GM12878 (cell line): ENCODE measurements around the gene KCNQ1OT1. TPM values are rescaled to one million over a fixed set of nuclear protein-coding genes. Genes with fewer than 3 reads are reported as not detected.

Experiments
- ATAC-seq: fragments of 200-7000 bp; cut with Tn5 transposase; 3 replicates; pipeline ENCODE4 v1.9.1; 2020; ENCODE audit warnings: mild to moderate bottlenecking, moderate library complexity
- BruUV-seq: library from RNA; stranded (reverse); fragments of 400-500 nt; replicated peaks from 2 replicates; lab custom pipeline; 2021; lab: Mats Ljungman, UMichigan
- CTCF ChIA-PET: fragments of 300-600 bp; sonication (Branson Sonifier 250); formaldehyde crosslinking; extraction: SDS; loops from one replicate; lab custom pipeline; 2021; ENCODE audit warnings: inconsistent platforms; lab: Yijun Ruan, JAX
- POLR2A ChIA-PET: fragments of 350-600 bp; formaldehyde crosslinking; extraction: SDS; loops from one replicate; lab custom pipeline; 2021; ENCODE audit warnings: inconsistent platforms; lab: Charles Lee
- RAD21 ChIA-PET: fragments of 300-600 bp; sonication (Branson Sonifier 250); formaldehyde crosslinking; loops from one replicate; lab custom pipeline; 2023; ENCODE audit warnings: antibody characterized with exemption; ENCODE audit not compliant: unreplicated experiment; lab: Charles Lee
- SMC1A ChIA-PET: fragments of 300-600 bp; sonication (Branson Sonifier 250); formaldehyde crosslinking; loops from one replicate; lab custom pipeline; 2023; ENCODE audit not compliant: unreplicated experiment, uncharacterized antibody; lab: Charles Lee
- DNase-seq: peaks from one replicate; pipeline ENCODE4 v3.0.0-alpha.2; 2011; ENCODE audit warnings: low read depth, low spot score
- FAIRE-seq: peaks from 3 replicates; lab custom pipeline; 2011; peaks lifted over from hg19 to GRCh38; lab: Jason Lieb, UNC
- H2AFZ ChIP-seq: 2 replicates; pipeline ENCODE4 v1.6.0; 2011; ENCODE audit warnings: low read depth, low read length, control low read depth; ENCODE audit not compliant: control insufficient read depth
- H3K27ac ChIP-seq: 2 replicates; pipeline ENCODE4 v1.5.1; 2011; ENCODE audit warnings: control low read depth; ENCODE audit not compliant: control insufficient read depth, insufficient read depth
- H3K27me3 ChIP-seq, 2 experiments: replicated peaks in 1 of 2; 2 replicates each; pipeline versions ENCODE4 v1.6.0 to v1.6.1; 2011; ENCODE audit warnings: low read length in 1 of 2; ENCODE audit not compliant: control insufficient read depth in 2 of 2, insufficient read depth in 2 of 2
- H3K36me3 ChIP-seq, 2 experiments: 2 replicates each; pipeline ENCODE4 v1.5.1; 2011; ENCODE audit warnings: low read length in 1 of 2; ENCODE audit not compliant: control insufficient read depth in 2 of 2, insufficient read depth in 2 of 2
- H3K4me1 ChIP-seq: 2 replicates; pipeline ENCODE4 v1.6.1; 2011; ENCODE audit warnings: mild to moderate bottlenecking, low read length, moderate library complexity, mixed read lengths; ENCODE audit not compliant: control insufficient read depth, insufficient read depth
- H3K4me2 ChIP-seq: 2 replicates; pipeline ENCODE4 v1.6.0; 2011; ENCODE audit warnings: control low read depth; ENCODE audit not compliant: control insufficient read depth, insufficient read depth
- H3K4me3 ChIP-seq: fragments of 200-600 bp; sonication (generic); 2 replicates; pipeline ENCODE4 v1.5.1; 2016
- H3K79me2 ChIP-seq: 2 replicates; pipeline ENCODE4 v1.6.0; 2011; ENCODE audit warnings: low read length; ENCODE audit not compliant: control insufficient read depth, insufficient read depth
- H3K9ac ChIP-seq: 2 replicates; pipeline ENCODE4 v1.8.0; 2011; ENCODE audit warnings: low read length, control low read depth, mixed read lengths; ENCODE audit not compliant: control insufficient read depth, insufficient read depth
- H3K9me3 ChIP-seq: replicated peaks from 3 replicates; pipeline ENCODE4 v1.5.1; 2011; ENCODE audit warnings: mild to moderate bottlenecking, low read length; ENCODE audit not compliant: control insufficient read depth, insufficient read depth
- H4K20me1 ChIP-seq: 2 replicates; pipeline ENCODE4 v1.6.0; 2011; ENCODE audit not compliant: control insufficient read depth, insufficient read depth
- BHLHE40 ChIP-seq, 2 experiments: fragments of 450-650 bp in 1 of 2; IDR thresholded peaks; 2 replicates each; pipeline ENCODE4 v1.6.1; 2011 to 2017; ENCODE audit warnings: low read depth in 2 of 2, borderline replicate concordance in 1 of 2, improper control_type of control experiment in 1 of 2, low read length in 1 of 2, mild to moderate bottlenecking in 1 of 2
- BMI1 ChIP-seq: fragments of 450-650 bp; IDR thresholded peaks from 2 replicates; pipeline ENCODE4 v1.6.1; 2016; ENCODE audit warnings: mild to moderate bottlenecking, moderate library complexity, borderline replicate concordance
- BRCA1 ChIP-seq: IDR thresholded peaks from 2 replicates; pipeline ENCODE4 v1.6.1; 2011; ENCODE audit warnings: low read depth, low read length, improper control_type of control experiment
- CREM ChIP-seq: IDR thresholded peaks from 2 replicates; pipeline ENCODE4 v1.6.1; 2014; ENCODE audit warnings: antibody characterized with exemption, low read depth
- NFYB ChIP-seq: IDR thresholded peaks from 2 replicates; pipeline ENCODE4 v1.6.1; 2011; ENCODE audit warnings: low read depth, mild to moderate bottlenecking, low read length, improper control_type of control experiment, moderate library complexity; ENCODE audit not compliant: insufficient read depth
- NR2F1 ChIP-seq: fragments of 450-650 bp; conservative IDR thresholded peaks from 2 replicates; pipeline ENCODE4 v1.6.1; 2017; ENCODE audit warnings: mild to moderate bottlenecking
- ZNF384 ChIP-seq: IDR thresholded peaks from 2 replicates; pipeline ENCODE4 v1.6.1; 2012; ENCODE audit warnings: low read depth, mild to moderate bottlenecking, low read length, improper control_type of control experiment, borderline replicate concordance
- WGBS: methylation state at CpG from one replicate; pipeline ENCODE4 v1.1.6; 2016; ENCODE audit warnings: low lambda C conversion rate; ENCODE audit not compliant: insufficient replicate concordance, insufficient coverage; ENCODE audit errors: missing lambda C conversion rate; 5-methylcytosine and 5-hydroxymethylcytosine counted together
- in situ Hi-C: fragments of 300-500 bp; cut with MboI; formaldehyde crosslinking; loops from 9 replicates; pipeline ENCODE4 v1.14.3; 2018; ENCODE audit warnings: mixed read lengths
- intact Hi-C: fragments of 100-400 bp; cut with micrococcal nuclease; formaldehyde crosslinking; loops from one replicate; pipeline ENCODE4 v1.14.2; 2022; ENCODE audit not compliant: unreplicated experiment
- polyA plus RNA-seq, 11 experiments: library from polyadenylated mRNA; depleted of rRNA in 4 of 11; unstranded in 6 of 11; stranded (reverse) in 5 of 11; fragments of >200 nt; fragmentation: Nextera tagmentation in 4 of 11; fragmentation: Illumina TruSeq in 1 of 11; extraction: Ambion mirVana in 4 of 11; extraction: Trizol in 1 of 11; gene quantifications; 1 replicate in 1 of 11; 2 replicates in 10 of 11; pipeline versions ENCODE4 v1.2.1 to v1.2.3, GENCODE V29; 2011 to 2016; ENCODE audit warnings: inconsistent platforms in 2 of 11, missing spikeins in 2 of 11, low read depth in 1 of 11
- total RNA-seq, 4 experiments: library from RNA; depleted of rRNA in 3 of 4; stranded (reverse); fragments of >200 nt in 3 of 4; fragmentation: Illumina TruSeq in 1 of 4; extraction: Trizol in 1 of 4; gene quantifications; 2 replicates each; pipeline versions ENCODE4 v1.2.1 to v1.2.3, GENCODE V29; 2013 to 2021
- TF ChIP-seq, protein P1 (sequence below): fragments of 150-350 bp; IDR thresholded peaks from 2 replicates; pipeline ENCODE4 v1.6.1; 2014; ENCODE audit warnings: mild to moderate bottlenecking, low read depth, low read length
- TF ChIP-seq, protein P2 (sequence below): fragments of 450-650 bp; formaldehyde crosslinking; IDR thresholded peaks from 2 replicates; pipeline ENCODE4 v1.4.0; 2020; ENCODE audit warnings: mild to moderate bottlenecking, moderate library complexity

KCNQ1OT1 gene
- total and polyA plus RNA-seq, 10 of the 15 experiments (the other 5 are each of a cell fraction or from before 2014, with no cell fraction given) = 0.02 to 1.6 (median 0.41) TPM

DNA sequence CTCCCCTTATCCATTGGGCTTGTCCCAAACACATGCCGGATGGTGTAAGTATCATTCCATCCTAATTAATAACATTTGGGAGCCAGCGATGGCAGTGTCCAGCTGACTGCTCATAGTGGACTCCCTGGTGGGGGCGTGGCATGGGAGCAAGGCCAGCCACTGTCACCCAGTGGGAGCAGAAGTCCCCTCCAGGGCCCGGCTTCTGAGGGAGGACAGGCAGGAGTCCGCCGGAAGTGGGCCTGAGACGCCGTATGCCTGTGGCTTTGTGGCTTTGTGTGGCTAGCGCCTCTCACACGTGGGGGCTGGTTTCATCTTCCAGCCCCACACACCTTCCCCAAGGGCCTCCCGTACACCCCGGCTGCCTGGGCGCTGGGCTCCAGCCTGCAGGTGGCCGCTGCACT, 130.5 kb downstream of the KCNQ1OT1 start:
- Histone ChIP-seq H3K9ac (no peak overlapping the region), H3K9me3 (no peaks in the 10 kb centered on the region), H3K4me3 (no peak overlapping the region), H3K4me2 (no peak overlapping the region), H3K27me3 (no peaks in the 10 kb centered on the region), H2AFZ (no peak overlapping the region), H3K27ac (no peak overlapping the region), H4K20me1 (no peaks in the 10 kb centered on the region), H3K4me1 (no peaks in the 10 kb centered on the region)
- DNase-seq (no peak), ATAC-seq (no peak; the same call in 2 of the 3 replicates)
- intact Hi-C loops = no loop called here
- SMC1A ChIA-PET = no interaction called here
- TF ChIP-seq NR2F1 (no peak), BHLHE40 (IDR thresholded peaks at IDR 0.05; ENCODE audit: borderline replicate concordance in 1 of 2, low read depth in 2 of 2, low read length in 1 of 2) (peak in 1 of 2 experiments; percentile 16; a peak in 1 of 4 replicates)
- TF ChIP-seq, all 136 proteins: peak for 1
- RAD21 ChIA-PET = no interaction called here
- H3K79me2 ChIP-seq = no peaks in the 10 kb centered on the region
- FAIRE-seq = no peak
- CTCF ChIA-PET = interaction anchor here (0.6 kb wide), 1 partner anchor 284 kb away, joined by 3 read pairs; no protein-coding TSS in a partner anchor
- H3K36me3 ChIP-seq = no peaks in the 10 kb centered on the region
- no TSS peak for BruUV-seq
- POLR2A ChIA-PET = no interaction called here
- 54% methylated on average over 13 of the region's 14 CpGs for WGBS
- in situ Hi-C loops = no loop called here

- DNase-seq (no peak), ATAC-seq (no peak), FAIRE-seq (no peak)
- Histone ChIP-seq H3K79me2 (no peaks in the 10 kb centered on the region), H3K4me1 (no peaks in the 10 kb centered on the region), H3K36me3 (no peaks in the 10 kb centered on the region), H2AFZ (no peak overlapping the region), H3K4me2 (no peak overlapping the region), H3K9ac (no peak overlapping the region), H3K27me3 (no peaks in the 10 kb centered on the region), H3K4me3 (no peak overlapping the region), H3K9me3 (no peaks in the 10 kb centered on the region), H4K20me1 (no peaks in the 10 kb centered on the region), H3K27ac (no peak overlapping the region)
- no TSS peak for BruUV-seq
- ChIA-PET POLR2A (no interaction called here), CTCF (no interaction called here), SMC1A (interaction anchor here (0.7 kb wide), 1 partner anchor 321 kb away, joined by 3 read pairs; no protein-coding TSS in a partner anchor), RAD21 (no interaction called here)
- intact Hi-C loops (no loop called here), in situ Hi-C loops (no loop called here)
- WGBS = 21% methylated on average over 5 of the region's 5 CpGs
- TF ChIP-seq BMI1 = no peak
- no peak for TF ChIP-seq ZNF384
- TF ChIP-seq CREM = no peak
- no peak for TF ChIP-seq NR2F1
- TF ChIP-seq BRCA1 = no peak
- TF ChIP-seq, protein P1, sequence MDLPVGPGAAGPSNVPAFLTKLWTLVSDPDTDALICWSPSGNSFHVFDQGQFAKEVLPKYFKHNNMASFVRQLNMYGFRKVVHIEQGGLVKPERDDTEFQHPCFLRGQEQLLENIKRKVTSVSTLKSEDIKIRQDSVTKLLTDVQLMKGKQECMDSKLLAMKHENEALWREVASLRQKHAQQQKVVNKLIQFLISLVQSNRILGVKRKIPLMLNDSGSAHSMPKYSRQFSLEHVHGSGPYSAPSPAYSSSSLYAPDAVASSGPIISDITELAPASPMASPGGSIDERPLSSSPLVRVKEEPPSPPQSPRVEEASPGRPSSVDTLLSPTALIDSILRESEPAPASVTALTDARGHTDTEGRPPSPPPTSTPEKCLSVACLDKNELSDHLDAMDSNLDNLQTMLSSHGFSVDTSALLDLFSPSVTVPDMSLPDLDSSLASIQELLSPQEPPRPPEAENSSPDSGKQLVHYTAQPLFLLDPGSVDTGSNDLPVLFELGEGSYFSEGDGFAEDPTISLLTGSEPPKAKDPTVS = no peak
- no peak for TF ChIP-seq NFYB
- TF ChIP-seq, protein P2, sequence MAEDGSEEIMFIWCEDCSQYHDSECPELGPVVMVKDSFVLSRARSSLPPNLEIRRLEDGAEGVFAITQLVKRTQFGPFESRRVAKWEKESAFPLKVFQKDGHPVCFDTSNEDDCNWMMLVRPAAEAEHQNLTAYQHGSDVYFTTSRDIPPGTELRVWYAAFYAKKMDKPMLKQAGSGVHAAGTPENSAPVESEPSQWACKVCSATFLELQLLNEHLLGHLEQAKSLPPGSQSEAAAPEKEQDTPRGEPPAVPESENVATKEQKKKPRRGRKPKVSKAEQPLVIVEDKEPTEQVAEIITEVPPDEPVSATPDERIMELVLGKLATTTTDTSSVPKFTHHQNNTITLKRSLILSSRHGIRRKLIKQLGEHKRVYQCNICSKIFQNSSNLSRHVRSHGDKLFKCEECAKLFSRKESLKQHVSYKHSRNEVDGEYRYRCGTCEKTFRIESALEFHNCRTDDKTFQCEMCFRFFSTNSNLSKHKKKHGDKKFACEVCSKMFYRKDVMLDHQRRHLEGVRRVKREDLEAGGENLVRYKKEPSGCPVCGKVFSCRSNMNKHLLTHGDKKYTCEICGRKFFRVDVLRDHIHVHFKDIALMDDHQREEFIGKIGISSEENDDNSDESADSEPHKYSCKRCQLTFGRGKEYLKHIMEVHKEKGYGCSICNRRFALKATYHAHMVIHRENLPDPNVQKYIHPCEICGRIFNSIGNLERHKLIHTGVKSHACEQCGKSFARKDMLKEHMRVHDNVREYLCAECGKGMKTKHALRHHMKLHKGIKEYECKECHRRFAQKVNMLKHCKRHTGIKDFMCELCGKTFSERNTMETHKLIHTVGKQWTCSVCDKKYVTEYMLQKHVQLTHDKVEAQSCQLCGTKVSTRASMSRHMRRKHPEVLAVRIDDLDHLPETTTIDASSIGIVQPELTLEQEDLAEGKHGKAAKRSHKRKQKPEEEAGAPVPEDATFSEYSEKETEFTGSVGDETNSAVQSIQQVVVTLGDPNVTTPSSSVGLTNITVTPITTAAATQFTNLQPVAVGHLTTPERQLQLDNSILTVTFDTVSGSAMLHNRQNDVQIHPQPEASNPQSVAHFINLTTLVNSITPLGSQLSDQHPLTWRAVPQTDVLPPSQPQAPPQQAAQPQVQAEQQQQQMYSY (CRISPR knock-in tag) = no peak
Measured at GRCh38 chr11:2567026-2567671, 132.6 kb downstream of the KCNQ1OT1 start.
